IMR-90 (cell line): Measurements from ENCODE around the gene THOP1. TPM values are rescaled to one million over a fixed set of nuclear protein-coding genes. Genes with fewer than 3 reads are reported as not detected.

ENCODE experiments used
- ATAC-seq: fragments of 200-7000 bp; cut with Tn5 transposase; 2 replicates; pipeline ENCODE4 v1.9.1; 2020; ENCODE audit warnings: low read depth, mild to moderate bottlenecking, moderate library complexity
- BruUV-seq: library from RNA; stranded (reverse); fragments of 400-500 nt; replicated peaks from 2 replicates; lab custom pipeline; 2021; lab: Mats Ljungman, UMichigan
- CTCF ChIA-PET: fragments of 300-600 bp; formaldehyde crosslinking; extraction: SDS; loops from one replicate; lab custom pipeline; 2021; ENCODE audit warnings: antibody characterized with exemption; lab: Yijun Ruan, JAX
- POLR2A ChIA-PET: fragments of 300-600 bp; sonication (Branson Sonifier 250); formaldehyde crosslinking; loops from one replicate; lab custom pipeline; 2022; ENCODE audit warnings: antibody characterized with exemption; ENCODE audit not compliant: unreplicated experiment; lab: Charles Lee
- DNase-seq: peaks from one replicate; pipeline ENCODE4 v3.0.0; 2013
- H2AFZ ChIP-seq: replicated peaks from 2 replicates; pipeline ENCODE3; 2013; ENCODE audit warnings: low read length, mild to moderate bottlenecking; ENCODE audit not compliant: poor library complexity
- H2AK5ac ChIP-seq: 2 replicates; pipeline ENCODE4 v1.6.1; 2013; ENCODE audit warnings: low read depth, low read length, inconsistent platforms
- H2AK9ac ChIP-seq: replicated peaks from 2 replicates; pipeline ENCODE3; 2013; ENCODE audit warnings: mild to moderate bottlenecking, low read depth, low read length, moderate library complexity; ENCODE audit not compliant: poor library complexity
- H2BK120ac ChIP-seq: 2 replicates; pipeline ENCODE4 v1.6.1; 2013; ENCODE audit warnings: low read depth, low read length, inconsistent platforms
- H2BK15ac ChIP-seq: 3 replicates; pipeline ENCODE4 v1.6.1; 2013; ENCODE audit warnings: low read depth, low read length, inconsistent platforms
- H2BK20ac ChIP-seq: 2 replicates; pipeline ENCODE4 v1.6.1; 2013; ENCODE audit warnings: low read depth, mild to moderate bottlenecking, inconsistent platforms, low read length, moderate library complexity
- H2BK5ac ChIP-seq: 2 replicates; pipeline ENCODE4 v1.6.1; 2013; ENCODE audit warnings: mild to moderate bottlenecking, low read depth, low read length, inconsistent platforms; ENCODE audit not compliant: poor library complexity, severe bottlenecking
- H3K14ac ChIP-seq: replicated peaks from 2 replicates; pipeline ENCODE4 v1.6.1; 2013; ENCODE audit warnings: low read depth, low read length, inconsistent platforms
- H3K18ac ChIP-seq: 2 replicates; pipeline ENCODE4 v1.6.1; 2013; ENCODE audit warnings: low read depth, low read length, control low read depth
- H3K23ac ChIP-seq: 2 replicates; pipeline ENCODE4 v1.6.1; 2013; ENCODE audit warnings: low read depth, low read length, inconsistent platforms
- H3K27ac ChIP-seq: 2 replicates; pipeline ENCODE4 v1.5.1; 2013; ENCODE audit warnings: mild to moderate bottlenecking, control low read depth, low read length; ENCODE audit not compliant: insufficient read depth
- H3K27me3 ChIP-seq: 2 replicates; pipeline ENCODE4 v1.6.1; 2013; ENCODE audit warnings: low read length; ENCODE audit not compliant: control insufficient read depth, insufficient read depth
- H3K36me3 ChIP-seq: 2 replicates; pipeline ENCODE4 v1.6.1; 2013; ENCODE audit warnings: low read length, mixed read lengths; ENCODE audit not compliant: control insufficient read depth, insufficient read depth
- H3K4ac ChIP-seq: 2 replicates; pipeline ENCODE4 v1.6.1; 2013; ENCODE audit warnings: low read depth, low read length, inconsistent platforms
- H3K4me1 ChIP-seq: 2 replicates; pipeline ENCODE4 v1.6.1; 2013; ENCODE audit warnings: low read length, mixed read lengths; ENCODE audit not compliant: control insufficient read depth, insufficient read depth
- H3K4me2 ChIP-seq: 2 replicates; pipeline ENCODE4 v1.6.1; 2013; ENCODE audit warnings: low read depth, mild to moderate bottlenecking, control low read depth, low read length, moderate library complexity
- H3K4me3 ChIP-seq: 2 replicates; pipeline ENCODE4 v1.5.1; 2013; ENCODE audit warnings: low read depth, mild to moderate bottlenecking, control low read depth, low read length, moderate library complexity; ENCODE audit not compliant: insufficient read depth
- H3K56ac ChIP-seq: 2 replicates; pipeline ENCODE4 v1.6.1; 2013; ENCODE audit warnings: low read length, inconsistent platforms; ENCODE audit not compliant: insufficient read depth; ENCODE audit errors: extremely low read depth
- H3K79me1 ChIP-seq, 2 experiments: 2 replicates each; pipeline ENCODE4 v1.6.1; 2013; ENCODE audit warnings: low read length in 2 of 2, inconsistent platforms in 1 of 2, low read depth in 1 of 2
- H3K9ac ChIP-seq: 2 replicates; pipeline ENCODE4 v1.6.1; 2013; ENCODE audit warnings: low read depth, low read length, control low read depth
- H3K9me1 ChIP-seq: 2 replicates; pipeline ENCODE4 v1.6.1; 2013; ENCODE audit warnings: low read length, inconsistent platforms; ENCODE audit not compliant: insufficient read depth
- H3K9me3 ChIP-seq: 2 replicates; pipeline ENCODE4 v1.6.1; 2013; ENCODE audit warnings: low read length; ENCODE audit not compliant: control insufficient read depth, insufficient read depth
- H4K20me1 ChIP-seq: 2 replicates; pipeline ENCODE4 v1.6.1; 2013; ENCODE audit warnings: low read length, inconsistent platforms; ENCODE audit not compliant: insufficient read depth
- H4K5ac ChIP-seq: 2 replicates; pipeline ENCODE4 v1.6.1; 2013; ENCODE audit warnings: mild to moderate bottlenecking, low read depth, low read length, control low read depth
- H4K8ac ChIP-seq, 2 experiments: 2 replicates each; pipeline ENCODE4 v1.6.1; 2013; ENCODE audit warnings: low read depth in 2 of 2, low read length in 2 of 2, control low read depth in 1 of 2, inconsistent platforms in 1 of 2
- H4K91ac ChIP-seq: 2 replicates; pipeline ENCODE4 v1.6.1; 2013; ENCODE audit warnings: low read depth, low read length, inconsistent platforms; ENCODE audit not compliant: insufficient read depth
- BHLHE40 ChIP-seq: fragments of 150-350 bp; IDR thresholded peaks from 2 replicates; pipeline ENCODE4 v1.6.1; 2016; ENCODE audit warnings: mild to moderate bottlenecking, low read depth, low read length
- CEBPB ChIP-seq: IDR thresholded peaks from 2 replicates; pipeline ENCODE4 v1.6.1; 2012; ENCODE audit warnings: low read depth, low read length, improper control_type of control experiment
- CHD1 ChIP-seq: IDR thresholded peaks from 2 replicates; pipeline ENCODE4 v1.6.1; 2012; ENCODE audit warnings: low read depth, low read length, improper control_type of control experiment
- CTCF ChIP-seq: conservative IDR thresholded peaks from 2 replicates; pipeline ENCODE4 v1.5.1; 2012; ENCODE audit warnings: mild to moderate bottlenecking, low read depth, low read length, improper control_type of control experiment
- ELK1 ChIP-seq: fragments of 150-350 bp; IDR thresholded peaks from 2 replicates; pipeline ENCODE4 v1.6.1; 2016; ENCODE audit warnings: low read depth, mild to moderate bottlenecking, low read length, moderate library complexity, borderline replicate concordance
- FOS ChIP-seq: fragments of 150-350 bp; IDR thresholded peaks from 2 replicates; pipeline ENCODE4 v1.6.1; 2016; ENCODE audit warnings: low read depth, low read length
- MAFK ChIP-seq: IDR thresholded peaks from 2 replicates; pipeline ENCODE4 v1.6.1; 2012; ENCODE audit warnings: low read depth, low read length, improper control_type of control experiment
- MAZ ChIP-seq: IDR thresholded peaks from 2 replicates; pipeline ENCODE4 v1.6.1; 2012; ENCODE audit warnings: low read depth, mild to moderate bottlenecking, low read length, improper control_type of control experiment, moderate library complexity, borderline replicate concordance
- MXI1 ChIP-seq: IDR thresholded peaks from 2 replicates; pipeline ENCODE4 v1.6.1; 2012; ENCODE audit warnings: low read depth, mild to moderate bottlenecking, low read length, moderate library complexity, borderline replicate concordance
- POLR2A ChIP-seq: IDR thresholded peaks from 2 replicates; pipeline ENCODE4 v1.6.1; 2012; ENCODE audit warnings: mild to moderate bottlenecking, low read depth, low read length
- RAD21 ChIP-seq: IDR thresholded peaks from 2 replicates; pipeline ENCODE4 v1.6.1; 2012; ENCODE audit warnings: low read length, improper control_type of control experiment
- RCOR1 ChIP-seq: IDR thresholded peaks from 2 replicates; pipeline ENCODE4 v1.6.1; 2012; ENCODE audit warnings: mild to moderate bottlenecking, low read length, improper control_type of control experiment; ENCODE audit not compliant: insufficient replicate concordance
- RFX5 ChIP-seq: IDR thresholded peaks from 2 replicates; pipeline ENCODE4 v1.8.0; 2012; ENCODE audit warnings: low read depth, mild to moderate bottlenecking, low read length, moderate library complexity
- SMC3 ChIP-seq: fragments of 150-350 bp; IDR thresholded peaks from 2 replicates; pipeline ENCODE4 v1.6.1; 2016; ENCODE audit warnings: low read depth, mild to moderate bottlenecking, antibody characterized with exemption, low read length, moderate library complexity
- WGBS, 2 experiments: methylation state at CpG; one replicate each; pipeline versions ENCODE4 v1.1.5 to v1.1.7; 2013; ENCODE audit warnings: missing lambda C conversion rate in 2 of 2; ENCODE audit not compliant: insufficient read length in 1 of 2; ENCODE audit errors: extremely low coverage in 2 of 2; 5-methylcytosine and 5-hydroxymethylcytosine counted together
- dilution Hi-C: fragments of 300-500 bp; cut with HindIII; formaldehyde crosslinking; loops from one replicate; pipeline ENCODE4 v1.14.3; 2018; ENCODE audit warnings: low sequenced_read_pairs; ENCODE audit not compliant: unreplicated experiment
- in situ Hi-C: fragments of 300-500 bp; cut with MboI; formaldehyde crosslinking; loops from 3 replicates; pipeline ENCODE4 v1.14.3; 2019; ENCODE audit warnings: low sequenced_read_pairs, inconsistent platforms, mixed read lengths
- intact Hi-C: fragments of 100-400 bp; cut with micrococcal nuclease; formaldehyde crosslinking; loops from 2 replicates; pipeline ENCODE4 v1.10.0; 2022
- polyA plus RNA-seq, 3 experiments: library from polyadenylated mRNA; depleted of rRNA; stranded (reverse); fragments of >200 nt; gene quantifications; 2 replicates each; pipeline ENCODE4 v1.2.3, GENCODE V29; 2012; ENCODE audit warnings: low replicate concordance in 1 of 3
- total RNA-seq: library from RNA; depleted of rRNA; stranded (reverse); fragments of >200 nt; gene quantifications from 2 replicates; pipeline ENCODE4 v1.2.3, GENCODE V29; 2012

The THOP1 gene
- total and polyA plus RNA-seq, 2 of the 4 experiments (the other 2 are of a cell fraction), result 57.5 to 91.9 TPM

GRCh38 chr19:2793126-2793525 is 7.8 kb downstream of the THOP1 start:
- intact Hi-C loops, result no loop called here
- Histone ChIP-seq H2BK120ac (no peak overlapping the region), H3K4me3 (no peak overlapping the region), H2BK20ac (no peak overlapping the region), H3K27me3 (no peaks in the 10 kb centered on the region), H2AFZ (no peak overlapping the region), H3K9me3 (no peaks in the 10 kb centered on the region), H2AK5ac (no peak overlapping the region), H3K9ac (no peak overlapping the region), H3K56ac (no peak overlapping the region), H4K91ac (no peak overlapping the region), H4K8ac (no peak overlapping the region), H3K23ac (no peak overlapping the region), H2BK5ac (no peak overlapping the region), H3K4ac (no peak overlapping the region), H3K36me3 (peaks cover 40% of the 10 kb centered on the region), H3K9me1 (no peaks in the 10 kb centered on the region; the same call in 1 of the 2 replicates), H4K20me1 (no peaks in the 10 kb centered on the region; the same call in none of the 2 replicates), H2BK15ac (no peak overlapping the region), H3K14ac (no peak overlapping the region), H3K18ac (no peak overlapping the region), H3K79me1 (peaks cover 3 to 47% of the 10 kb centered on the region in 2 experiments; a peak in 3 of 4 replicates), H3K4me2 (no peak overlapping the region), H3K4me1 (no peaks in the 10 kb centered on the region), H2AK9ac (no peak overlapping the region), H4K5ac (no peak overlapping the region), H3K27ac (no peak overlapping the region)
- WGBS, 2 experiments, result 100% methylated on average over 4 of the region's 7 CpGs; no CpG with 5 or more reads in 1 of the 2 experiments
- in situ Hi-C loops, result no loop called here
- POLR2A ChIA-PET, result no interaction called here
- DNase-seq (no peak), ATAC-seq (no peak)
- dilution Hi-C loops, result no loop called here
- CTCF ChIA-PET, result no interaction called here
- BruUV-seq, result no TSS peak
- no peak for TF ChIP-seq MXI1
- no peak for TF ChIP-seq ELK1
- TF ChIP-seq MAZ, result no peak
- no peak for TF ChIP-seq RCOR1
- no peak for TF ChIP-seq RFX5
- TF ChIP-seq CEBPB, result no peak
- TF ChIP-seq SMC3, result no peak
- no peak for TF ChIP-seq CTCF
- no peak for TF ChIP-seq BHLHE40
- TF ChIP-seq FOS, result no peak
- TF ChIP-seq MAFK, result no peak
- TF ChIP-seq RAD21, result no peak
- TF ChIP-seq CHD1, result no peak
- TF ChIP-seq POLR2A, result no peak
